Choroid plexus epithelial cell (primary cell): ENCODE measurements around the gene LDLRAD1.
"Not testable (repeated sequence)": the region's sequence is repeated elsewhere in the genome, so short reads cannot be mapped to it uniquely, and the experiment has no call there.

Experiments used
- DNase-seq: peaks from one replicate; pipeline ENCODE4 v3.0.0-alpha.2; 2010; ENCODE audit warnings: low read depth
- H3K4me3 ChIP-seq: 2 replicates; pipeline ENCODE4 v1.5.1; 2011; ENCODE audit warnings: low read depth, mild to moderate bottlenecking, control low read depth, low read length, moderate library complexity
- CTCF ChIP-seq: conservative IDR thresholded peaks from 2 replicates; pipeline ENCODE4 v1.5.1; 2011; ENCODE audit warnings: low read depth, mild to moderate bottlenecking, control low read depth, inconsistent platforms, low read length, moderate library complexity

LDLRAD1 gene

GRCh38 chr1:54051933-54052430 is 34.0 kb upstream of the LDLRAD1 start:
- no peak for TF ChIP-seq CTCF
- peak overlapping the region; percentile 96 for H3K4me3 ChIP-seq
- DNase-seq: peak; percentile 26

- not testable (repeated sequence) for DNase-seq, H3K4me3 ChIP-seq
Measured at GRCh38 chr1:54050435-54050834, 32.4 kb upstream of the LDLRAD1 start.

GRCh38 chr1:54047384-54048305 is 29.7 kb upstream of the LDLRAD1 start:
- no peak for DNase-seq
- no peak for TF ChIP-seq CTCF

GRCh38 chr1:54046671-54047383 is 28.8 kb upstream of the LDLRAD1 start:
- DNase-seq: peak; percentile 36
- TF ChIP-seq CTCF: no peak
- no peak overlapping the region for H3K4me3 ChIP-seq

More at GRCh38 chr1:54047384-54048305, 29.7 kb upstream of the LDLRAD1 start:
- H3K4me3 ChIP-seq: no peak overlapping the region

GRCh38 chr1:54045496-54045895 is 27.5 kb upstream of the LDLRAD1 start:
- no peak overlapping the region for H3K4me3 ChIP-seq
- TF ChIP-seq CTCF: no peak
- DNase-seq: no peak

GRCh38 chr1:54041806-54042205 is 23.8 kb upstream of the LDLRAD1 start:
- DNase-seq: no peak
- H3K4me3 ChIP-seq: no peak overlapping the region
- no peak for TF ChIP-seq CTCF

GRCh38 chr1:54037476-54037875 is 19.5 kb upstream of the LDLRAD1 start:
- H3K4me3 ChIP-seq: no peak overlapping the region
- DNase-seq: peak; percentile 61
- no peak for TF ChIP-seq CTCF
